ENCODE measurements around the gene MAP3K14.

MAP3K14 gene

GRCh38 chr17:45283711-45284110, 33.1 kb downstream of the MAP3K14 start:
- DNase-seq (ENCODE audit: low read depth, low spot score): no peak

GRCh38 chr17:45282683-45283644, 33.9 kb downstream of the MAP3K14 start:
- peak; percentile 91 for DNase-seq (ENCODE audit: low read depth, low spot score)

GRCh38 chr17:45279898-45280297, 36.9 kb downstream of the MAP3K14 start:
- no peak for DNase-seq (ENCODE audit: low read depth, low spot score)

- DNase-seq (ENCODE audit: low read depth, low spot score): no peak
Observed at GRCh38 chr17:45277992-45278391, 38.8 kb downstream of the MAP3K14 start.

GRCh38 chr17:45277216-45277849, 39.5 kb downstream of the MAP3K14 start:
- DNase-seq (ENCODE audit: low read depth, low spot score): peak; percentile 67

GRCh38 chr17:45276031-45276430, 40.8 kb downstream of the MAP3K14 start:
- DNase-seq (ENCODE audit: low read depth, low spot score): no peak

- no peak for DNase-seq (ENCODE audit: low read depth, low spot score)
Observed at GRCh38 chr17:45274033-45274432, 42.8 kb downstream of the MAP3K14 start.

- DNase-seq (ENCODE audit: low read depth, low spot score): no peak
Observed at GRCh38 chr17:45273551-45273957, 43.3 kb downstream of the MAP3K14 start.

GRCh38 chr17:45271603-45272002, 45.2 kb downstream of the MAP3K14 start:
- no peak for DNase-seq (ENCODE audit: low read depth, low spot score)

- no peak for DNase-seq (ENCODE audit: low read depth, low spot score)
Observed at GRCh38 chr17:45270828-45271418, 45.9 kb downstream of the MAP3K14 start.

- no peak for DNase-seq (ENCODE audit: low read depth, low spot score)
Observed at GRCh38 chr17:45269912-45270311, 46.9 kb downstream of the MAP3K14 start.

GRCh38 chr17:45267436-45268055, 49.3 kb downstream of the MAP3K14 start:
- no peak for DNase-seq (ENCODE audit: low read depth, low spot score)

- DNase-seq (ENCODE audit: low read depth, low spot score): no peak
Observed at GRCh38 chr17:45266372-45266926, 50.4 kb downstream of the MAP3K14 start.

- DNase-seq (ENCODE audit: low read depth, low spot score): no peak
Observed at GRCh38 chr17:45265821-45266220, 51.0 kb downstream of the MAP3K14 start.

- no peak for DNase-seq (ENCODE audit: low read depth, low spot score)
Observed at GRCh38 chr17:45264988-45265387, 51.8 kb downstream of the MAP3K14 start.

- no peak for DNase-seq (ENCODE audit: low read depth, low spot score)
Observed at GRCh38 chr17:45264430-45264829, 52.4 kb downstream of the MAP3K14 start.

GRCh38 chr17:45263477-45263860, 53.4 kb downstream of the MAP3K14 start:
- no peak for DNase-seq (ENCODE audit: low read depth, low spot score)

- peak; percentile 59 for DNase-seq (ENCODE audit: low read depth, low spot score)
Observed at GRCh38 chr17:45262516-45263476, 54.0 kb downstream of the MAP3K14 start.

- no peak for DNase-seq (ENCODE audit: low read depth, low spot score)
Observed at GRCh38 chr17:45261577-45262515, 55.0 kb downstream of the MAP3K14 start, which contains the start of gene SPATA32. Gene SPATA32 (minus strand): TSS chr17:45262094. CDS start chr17:45262016, 78 bp downstream.

Measured in brain pericyte (primary cell).